Cardiac ventricle fibroblast (primary cell): ENCODE results near the gene KIAA0753. TPM values are rescaled to one million over a fixed set of nuclear protein-coding genes. Genes with fewer than 3 reads are reported as not detected.

ENCODE experiments used
- total RNA-seq: library from RNA; depleted of rRNA; stranded (reverse); fragments of >200 nt; gene quantifications from 2 replicates; pipeline ENCODE4 v1.2.3, GENCODE V29; 2015

Gene KIAA0753
- total RNA-seq, result 8.0 and 10.5 TPM in 2 replicates

GRCh38 chr17:6640536-6641246, at the start of gene KIAA0753, which contains the start of gene TXNDC17:
TSS of gene KIAA0753 (minus strand) at chr17:6640711. CDS start at chr17:6635103, 5,608 bp downstream.
TSS of gene TXNDC17 (plus strand) at chr17:6641060. CDS start at chr17:6641083, 23 bp downstream.

DNA sequence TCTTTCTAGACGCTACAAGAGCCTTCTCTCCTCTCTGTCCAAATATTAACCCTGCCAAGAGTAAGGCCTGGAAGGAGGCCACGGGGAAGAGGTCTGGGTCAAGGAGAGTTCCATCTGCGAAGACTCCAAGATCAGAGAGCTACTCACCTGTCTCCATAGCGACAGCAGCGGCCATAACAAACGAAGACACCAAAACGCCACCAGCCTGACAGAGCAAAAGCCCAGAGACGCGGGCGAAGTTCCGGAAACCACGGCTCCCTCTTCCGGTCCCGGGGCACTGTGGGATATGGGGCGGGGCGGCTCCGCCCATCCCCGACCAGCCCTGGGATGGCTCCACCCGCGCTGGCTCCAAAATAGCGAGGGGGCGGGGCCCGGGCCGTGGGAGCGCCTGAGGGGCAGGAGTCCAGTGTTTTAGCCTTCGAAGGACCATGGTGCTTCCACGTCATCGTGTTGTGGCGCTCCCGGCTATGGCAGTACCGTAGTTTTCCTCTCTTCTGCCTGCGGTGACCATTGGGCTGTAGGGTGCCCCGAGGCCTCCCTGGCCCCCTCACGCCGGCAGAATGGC, 10.9 kb upstream of the KIAA0753 start, which contains the start of the genes C17orf100 and MED31:
TSS of gene C17orf100 (plus strand) at position 409 of the 565 bp plus-strand sequence. CDS start at position 561, 152 bp downstream.
TSS of gene MED31 (minus strand) at position 252 of the 565 bp plus-strand sequence. CDS start at position 175, 77 bp downstream.

GRCh38 chr17:6556121-6557039, 84.1 kb downstream of the KIAA0753 start, which contains the start of gene PITPNM3:
TSS of gene PITPNM3 (minus strand) at chr17:6556555. CDS start at chr17:6556406, 149 bp downstream.

Other genes starting within 250 kb of the KIAA0753 start
- not detected in 2 replicates for gene AIPL1, start 205.6 kb downstream of the KIAA0753 start, total RNA-seq
- 4.3 and 6.6 TPM in 2 replicates for gene PIMREG, start 196.3 kb downstream of the KIAA0753 start, total RNA-seq
- gene PITPNM3, start 84.2 kb downstream of the KIAA0753 start, total RNA-seq, result 0.62 and 1.2 TPM in 2 replicates
- gene TXNDC17, start 349 bp upstream of the KIAA0753 start, total RNA-seq, result 172 and 183 TPM in 2 replicates
- 5.1 and 10.7 TPM in 2 replicates for gene MED31, start 10.9 kb upstream of the KIAA0753 start, total RNA-seq
- 0.54 and 0.94 TPM in 2 replicates for gene C17orf100, start 11.1 kb upstream of the KIAA0753 start, total RNA-seq
- gene SLC13A5, start 72.7 kb upstream of the KIAA0753 start, total RNA-seq, result not detected in 2 replicates
- 11.1 and 14.4 TPM in 2 replicates for gene XAF1, start 115.3 kb upstream of the KIAA0753 start, total RNA-seq
- gene FBXO39, start 135.5 kb upstream of the KIAA0753 start, total RNA-seq, result 0.31 and 0.39 TPM in 2 replicates
- gene TEKT1, start 191.0 kb upstream of the KIAA0753 start, total RNA-seq, result not detected in 2 replicates